GM18498 (cell line): Measurements from ENCODE around the gene PSD.

ENCODE experiments used
- ATAC-seq: cut with Tn5 transposase; IDR thresholded peaks from one replicate; pipeline ENCODE4 v1.9.1; 2021; ENCODE audit warnings: mild to moderate bottlenecking, moderate library complexity; ENCODE audit not compliant: unreplicated experiment

Gene PSD

DNA sequence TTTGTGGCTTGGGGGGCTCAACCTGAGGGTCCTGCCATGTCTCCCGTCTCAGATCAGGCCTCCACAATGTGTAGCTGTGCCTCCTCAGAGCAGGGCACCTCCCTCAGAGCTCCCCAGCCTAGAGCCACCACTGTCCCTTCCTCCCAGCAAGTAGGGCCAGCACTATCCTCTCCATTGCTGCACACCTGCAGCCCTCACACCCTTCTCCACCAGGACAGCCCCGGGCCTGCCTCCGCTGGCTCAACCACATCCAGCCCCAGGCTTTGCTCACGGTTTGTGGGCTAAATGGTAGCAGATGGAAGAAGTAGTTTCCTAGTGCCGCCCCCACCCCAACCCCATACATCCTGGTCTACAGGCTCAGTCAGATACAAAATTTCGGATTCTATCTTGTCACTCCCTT, 13.0 kb downstream of the PSD start:
- ATAC-seq: no peak

DNA sequence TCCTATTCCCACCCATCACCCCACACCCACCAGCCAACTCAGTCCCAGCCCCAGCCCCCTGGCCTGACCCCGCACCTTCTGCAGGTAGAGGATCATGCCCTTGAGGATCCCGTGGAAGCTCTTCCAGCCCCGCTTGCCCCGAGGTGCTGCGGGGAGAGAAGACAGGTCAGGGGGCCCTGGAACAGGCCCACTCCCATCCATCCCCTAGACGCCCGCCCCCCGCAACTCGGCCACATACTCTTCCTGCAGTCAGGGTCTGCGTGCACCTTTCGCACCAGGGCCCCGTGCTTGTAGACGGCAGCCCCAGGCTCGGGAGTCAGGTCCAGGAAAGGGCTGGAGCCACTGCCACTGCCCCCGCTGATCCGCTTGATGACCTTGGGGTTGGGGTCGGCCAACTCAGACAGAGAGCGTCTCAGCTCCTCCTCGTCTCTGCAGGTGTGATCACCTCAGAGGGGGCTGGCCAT, 13.4 kb downstream of the PSD start:
- no peak for ATAC-seq

DNA sequence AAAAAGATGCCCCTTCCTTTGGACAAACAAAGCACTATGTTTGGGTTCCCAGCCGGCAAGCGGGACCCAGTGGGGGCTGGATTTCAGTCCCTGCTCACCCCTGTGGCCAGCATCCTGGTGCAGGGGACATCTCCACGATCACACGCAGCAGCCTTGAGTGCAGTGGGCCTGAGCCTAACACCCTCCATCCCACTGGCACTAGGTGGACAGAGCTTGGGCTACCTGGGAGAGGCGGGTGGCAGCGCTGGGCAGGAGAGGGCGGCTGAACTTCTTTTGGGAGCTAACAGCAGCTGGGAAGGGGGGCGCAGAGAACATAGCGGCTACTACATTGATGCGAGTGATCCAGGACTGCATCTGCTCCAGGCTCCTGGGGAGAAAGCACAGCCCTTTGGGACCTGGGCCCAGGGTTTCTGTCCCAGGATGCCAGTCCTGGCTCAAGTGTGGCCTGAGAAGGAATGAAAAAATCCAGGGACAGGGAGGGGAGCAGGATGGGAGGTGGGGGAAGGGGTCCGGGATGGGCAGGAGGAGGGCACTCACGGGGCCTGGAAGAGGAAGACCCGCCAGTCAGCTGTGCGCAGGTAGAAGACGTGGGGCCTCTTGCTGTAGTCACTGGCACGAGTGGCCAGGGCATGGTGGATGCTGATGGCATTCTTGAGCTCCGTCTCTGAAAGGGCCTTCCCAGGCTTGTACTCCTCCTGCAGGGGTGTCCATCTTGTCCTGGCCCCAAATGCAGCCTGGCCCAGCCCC, 14.1 kb downstream of the PSD start:
- ATAC-seq: no peak

DNA sequence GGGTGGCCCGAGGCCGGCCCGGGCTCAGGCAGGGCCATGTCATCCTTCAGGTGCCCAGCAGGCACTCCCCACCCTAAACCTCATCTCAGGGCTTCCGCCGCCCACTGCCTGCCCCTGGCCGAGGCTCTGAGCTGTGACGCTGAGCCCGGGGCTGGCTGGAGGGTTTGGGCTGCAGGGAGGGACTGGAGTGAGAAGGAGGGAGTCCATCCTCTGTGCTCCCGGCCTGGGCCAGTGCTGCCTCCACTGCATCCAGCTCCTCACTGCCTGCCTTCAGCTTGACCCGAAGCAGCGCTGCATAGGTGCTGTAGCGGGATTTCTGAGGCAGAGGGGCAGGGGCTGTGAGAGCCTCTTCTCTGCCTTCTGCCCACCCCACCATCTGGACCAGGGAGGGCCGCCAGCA, 15.5 kb downstream of the PSD start:
- ATAC-seq: no peak

DNA sequence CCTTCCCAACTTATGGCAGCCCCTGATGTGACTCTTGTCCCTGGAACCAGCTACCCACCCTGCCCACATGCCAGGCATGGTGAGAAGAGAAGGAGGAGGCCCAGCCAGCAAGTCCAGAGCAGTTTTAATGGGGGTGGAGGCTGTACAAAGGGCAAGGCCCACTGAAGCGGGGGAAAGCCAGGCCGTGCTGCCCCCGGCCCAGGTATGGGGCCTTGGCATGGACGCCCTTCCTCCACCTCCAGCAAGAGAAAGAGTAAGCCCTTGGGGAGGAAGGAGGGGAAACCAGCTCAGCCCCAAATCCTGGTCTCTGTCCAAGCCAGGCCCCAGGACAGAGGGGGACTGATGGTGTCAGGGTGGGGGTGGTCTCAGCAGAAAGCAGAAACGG, 16.1 kb downstream of the PSD start:
- no peak for ATAC-seq

DNA sequence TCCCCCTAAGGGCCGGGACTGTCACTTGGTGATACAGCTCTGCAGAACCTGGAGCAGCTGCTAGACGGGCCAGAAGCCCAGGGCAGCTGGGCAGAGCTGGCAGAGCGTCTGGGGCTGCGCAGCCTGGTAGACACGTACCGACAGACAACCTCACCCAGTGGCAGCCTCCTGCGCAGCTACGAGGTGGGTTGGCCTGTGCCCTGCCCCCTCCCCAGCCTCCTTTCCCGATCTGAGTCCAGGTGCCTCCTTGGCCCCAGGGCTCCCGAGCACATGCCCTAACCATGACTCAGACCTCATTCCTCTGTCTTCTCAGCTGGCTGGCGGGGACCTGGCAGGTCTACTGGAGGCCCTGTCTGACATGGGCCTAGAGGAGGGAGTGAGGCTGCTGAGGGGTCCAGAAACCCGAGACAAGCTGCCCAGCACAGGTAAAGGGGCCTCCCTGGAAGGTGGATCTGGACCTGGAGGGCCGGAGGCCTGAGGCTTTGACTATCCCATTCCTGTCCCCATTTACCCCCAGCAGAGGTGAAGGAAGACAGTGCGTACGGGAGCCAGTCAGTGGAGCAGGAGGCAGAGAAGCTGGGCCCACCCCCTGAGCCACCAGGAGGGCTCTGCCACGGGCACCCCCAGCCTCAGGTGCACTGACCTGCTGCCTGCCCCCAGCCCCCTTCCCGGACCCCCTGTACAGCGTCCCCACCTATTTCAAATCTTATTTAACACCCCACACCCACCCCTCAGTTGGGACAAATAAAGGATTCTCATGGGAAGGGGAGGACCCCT, 16.7 kb downstream of the PSD start:
- no peak for ATAC-seq

DNA sequence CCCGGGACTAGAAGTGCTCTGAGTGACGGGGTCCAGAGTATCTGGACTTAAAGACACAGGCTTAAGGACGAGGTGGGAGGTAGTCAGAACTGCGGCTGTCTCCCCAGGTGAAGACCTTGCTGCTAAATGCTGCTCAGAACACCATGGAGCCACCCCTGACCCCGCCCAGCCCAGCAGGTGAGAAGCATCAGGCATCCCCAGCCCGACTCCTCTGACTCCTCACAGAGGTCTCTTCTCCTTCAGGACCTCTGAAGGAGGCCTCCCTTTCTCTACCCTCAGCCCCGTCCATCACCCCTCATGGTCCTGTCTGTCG, 17.3 kb downstream of the PSD start:
- ATAC-seq: no peak

DNA sequence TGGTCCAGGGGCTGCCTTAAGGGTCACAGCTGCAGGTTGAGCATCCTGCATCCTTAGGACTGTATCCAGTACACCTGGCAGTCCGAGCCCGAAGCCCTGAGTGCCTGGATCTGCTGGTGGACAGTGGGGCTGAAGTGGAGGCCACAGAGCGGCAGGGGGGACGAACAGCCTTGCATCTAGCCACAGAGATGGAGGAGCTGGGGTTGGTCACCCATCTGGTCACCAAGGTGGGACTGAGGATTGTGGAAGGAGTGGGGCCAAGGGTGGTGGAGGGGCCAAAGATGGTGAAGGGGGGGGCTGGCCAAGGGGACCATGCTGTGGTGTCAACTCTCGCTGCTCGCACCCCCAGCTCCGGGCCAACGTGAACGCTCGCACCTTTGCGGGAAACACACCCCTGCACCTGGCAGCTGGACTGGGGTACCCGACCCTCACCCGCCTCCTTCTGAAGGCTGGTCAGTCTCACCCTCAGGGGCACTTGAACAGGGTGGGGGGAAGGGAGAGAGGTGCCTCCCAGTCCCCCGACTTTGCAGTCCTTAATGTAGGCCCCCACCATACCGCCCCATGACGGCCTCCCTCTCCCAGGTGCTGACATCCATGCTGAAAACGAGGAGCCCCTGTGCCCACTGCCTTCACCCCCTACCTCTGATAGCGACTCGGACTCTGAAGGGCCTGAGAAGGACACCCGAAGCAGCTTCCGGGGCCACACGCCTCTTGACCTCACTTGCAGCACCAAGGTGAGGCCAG, 17.8 kb downstream of the PSD start:
- ATAC-seq: no peak

DNA sequence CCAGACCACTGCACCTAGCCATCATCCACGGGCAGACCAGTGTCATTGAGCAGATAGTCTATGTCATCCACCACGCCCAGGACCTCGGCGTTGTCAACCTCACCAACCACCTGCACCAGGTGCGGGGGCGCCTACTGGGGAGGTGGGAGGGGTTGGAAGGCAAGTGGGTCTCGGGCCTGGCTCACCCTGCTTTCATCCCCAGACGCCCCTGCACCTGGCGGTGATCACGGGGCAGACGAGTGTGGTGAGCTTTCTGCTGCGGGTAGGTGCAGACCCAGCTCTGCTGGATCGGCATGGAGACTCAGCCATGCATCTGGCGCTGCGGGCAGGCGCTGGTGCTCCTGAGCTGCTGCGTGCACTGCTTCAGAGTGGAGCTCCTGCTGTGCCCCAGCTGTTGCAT, 18.5 kb downstream of the PSD start:
- ATAC-seq: no peak

DNA sequence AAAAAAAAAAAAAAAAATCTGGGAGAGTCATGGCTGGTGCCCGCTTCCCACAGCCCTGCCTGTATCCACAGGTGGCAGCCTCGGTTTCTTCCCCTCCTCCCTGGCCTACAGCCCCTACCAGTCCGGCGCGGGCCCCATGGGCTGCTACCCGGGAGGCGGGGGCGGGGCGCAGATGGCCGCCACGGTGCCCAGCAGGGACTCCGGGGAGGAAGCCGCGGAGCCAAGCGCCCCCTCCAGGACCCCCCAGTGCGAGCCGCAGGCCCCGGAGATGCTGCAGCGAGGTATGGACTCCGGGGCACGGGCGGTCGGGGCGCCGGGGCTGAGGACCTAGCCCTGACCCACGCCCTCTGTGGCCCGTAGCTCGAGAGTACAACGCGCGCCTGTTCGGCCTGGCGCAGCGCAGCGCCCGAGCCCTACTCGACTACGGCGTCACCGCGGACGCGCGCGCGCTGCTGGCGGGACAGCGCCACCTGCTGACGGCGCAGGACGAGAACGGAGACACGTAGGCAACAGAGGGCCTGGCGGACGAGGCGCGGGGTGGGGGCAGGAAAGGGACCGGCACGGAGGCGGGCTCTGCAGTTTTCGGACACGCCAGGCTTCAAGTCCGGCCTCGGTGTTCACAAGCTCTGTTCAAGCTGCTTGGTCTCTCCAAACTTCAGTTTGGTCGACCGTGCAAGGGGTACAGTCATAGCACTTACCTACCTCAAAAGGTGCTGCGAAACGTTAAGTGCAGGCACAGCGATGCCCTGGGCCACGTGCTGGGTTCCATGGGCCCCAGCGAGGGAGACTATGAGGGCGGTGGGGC, 19.2 kb downstream of the PSD start:
- ATAC-seq: peak; percentile 43

DNA sequence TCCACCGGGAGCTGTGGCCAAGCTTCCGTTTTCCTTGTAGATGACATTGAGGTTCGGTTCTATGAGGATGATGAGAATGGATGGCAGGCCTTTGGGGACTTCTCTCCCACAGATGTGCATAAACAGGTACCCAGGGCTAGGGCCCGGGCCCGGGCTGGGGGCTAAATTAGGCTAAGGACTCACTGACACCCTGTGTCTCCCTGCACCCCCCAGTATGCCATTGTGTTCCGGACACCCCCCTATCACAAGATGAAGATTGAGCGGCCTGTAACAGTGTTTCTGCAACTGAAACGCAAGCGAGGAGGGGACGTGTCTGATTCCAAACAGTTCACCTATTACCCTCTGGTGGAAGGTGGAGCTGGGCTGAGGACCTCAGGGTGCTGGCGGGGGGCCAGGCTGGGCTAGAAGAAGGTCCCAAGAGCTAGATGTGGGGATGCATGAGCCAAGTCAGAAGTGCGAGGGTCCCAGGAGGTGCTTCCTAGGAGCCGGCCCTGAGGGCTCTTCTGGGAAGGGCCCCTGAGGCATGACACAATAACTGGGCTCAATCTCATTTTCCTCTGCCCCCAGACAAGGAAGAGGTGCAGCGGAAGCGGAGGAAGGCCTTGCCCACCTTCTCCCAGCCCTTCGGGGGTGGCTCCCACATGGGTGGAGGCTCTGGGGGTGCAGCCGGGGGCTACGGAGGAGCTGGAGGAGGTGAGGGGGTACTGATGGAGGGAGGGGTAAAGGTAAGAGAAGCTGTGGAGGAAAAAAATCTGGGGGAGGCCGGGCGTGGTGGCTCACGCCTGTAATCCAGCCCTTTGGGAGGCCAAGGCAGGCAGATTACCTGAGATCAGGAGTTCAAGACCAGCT, 20.2 kb downstream of the PSD start:
- ATAC-seq: no peak

DNA sequence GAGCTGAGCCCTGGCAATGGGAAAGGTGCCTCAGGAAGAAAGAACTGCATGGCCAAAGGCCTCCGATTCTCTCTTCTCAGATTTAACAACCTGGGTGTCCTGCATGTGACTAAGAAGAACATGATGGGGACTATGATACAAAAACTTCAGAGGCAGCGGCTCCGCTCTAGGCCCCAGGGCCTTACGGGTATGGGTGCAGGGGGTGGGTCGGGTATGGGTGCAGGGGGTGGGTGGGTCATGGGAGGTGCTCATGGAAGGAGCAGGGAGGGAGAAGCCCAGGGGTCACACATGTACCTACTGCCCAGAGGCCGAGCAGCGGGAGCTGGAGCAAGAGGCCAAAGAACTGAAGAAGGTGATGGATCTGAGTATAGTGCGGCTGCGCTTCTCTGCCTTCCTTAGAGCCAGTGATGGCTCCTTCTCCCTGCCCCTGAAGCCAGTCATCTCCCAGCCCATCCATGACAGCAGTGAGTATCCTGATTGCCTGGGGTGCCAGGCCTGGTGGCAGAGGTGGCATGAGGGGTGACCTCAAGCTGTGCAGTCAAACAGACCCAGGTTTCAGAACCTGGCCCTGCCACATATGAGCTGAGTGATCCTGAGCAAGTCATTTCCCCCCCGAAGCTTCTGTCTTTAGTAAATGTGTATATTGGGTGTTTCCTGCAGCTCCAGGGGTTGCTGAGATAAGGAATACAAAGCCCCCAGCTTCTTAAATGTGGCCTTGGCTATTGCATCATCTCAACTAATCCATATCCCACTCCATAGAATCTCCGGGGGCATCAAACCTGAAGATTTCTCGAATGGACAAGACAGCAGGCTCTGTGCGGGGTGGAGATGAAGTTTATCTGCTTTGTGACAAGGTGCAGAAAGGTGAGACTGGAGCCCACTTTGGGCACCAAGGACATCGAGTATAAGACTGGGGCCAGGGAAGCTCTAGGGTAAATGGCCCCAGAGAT, 21.1 kb downstream of the PSD start:
- no peak for ATAC-seq

DNA sequence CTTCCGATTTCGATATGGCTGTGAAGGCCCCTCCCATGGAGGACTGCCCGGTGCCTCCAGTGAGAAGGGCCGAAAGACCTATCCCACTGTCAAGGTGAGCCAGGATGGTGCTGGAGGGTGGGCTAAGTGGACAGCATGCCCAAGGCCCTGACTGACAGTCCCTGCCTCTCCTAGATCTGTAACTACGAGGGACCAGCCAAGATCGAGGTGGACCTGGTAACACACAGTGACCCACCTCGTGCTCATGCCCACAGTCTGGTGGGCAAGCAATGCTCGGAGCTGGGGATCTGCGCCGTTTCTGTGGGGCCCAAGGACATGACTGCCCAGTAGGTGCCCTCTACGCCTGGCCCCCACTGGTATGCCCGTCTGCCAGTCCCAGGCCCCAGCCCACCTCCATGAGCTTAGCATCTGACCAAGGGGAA, 21.8 kb downstream of the PSD start:
- ATAC-seq: no peak

DNA sequence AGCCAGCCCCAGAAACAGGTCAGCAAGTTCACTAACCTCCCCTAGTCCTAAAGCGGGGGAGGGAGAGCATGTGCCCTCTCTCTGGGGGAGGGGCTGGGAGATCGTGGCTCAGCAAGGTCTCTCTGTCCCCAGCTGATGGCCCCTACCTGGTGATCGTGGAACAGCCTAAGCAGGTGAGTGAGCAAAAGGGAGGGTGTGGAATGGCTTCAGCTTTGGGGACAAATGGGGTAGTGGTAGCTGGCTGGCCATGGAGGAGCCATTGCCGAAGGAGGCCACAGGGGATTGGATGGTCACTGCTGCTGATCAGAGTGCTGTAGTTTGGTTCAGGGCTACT, 22.3 kb downstream of the PSD start:
- no peak for ATAC-seq

DNA sequence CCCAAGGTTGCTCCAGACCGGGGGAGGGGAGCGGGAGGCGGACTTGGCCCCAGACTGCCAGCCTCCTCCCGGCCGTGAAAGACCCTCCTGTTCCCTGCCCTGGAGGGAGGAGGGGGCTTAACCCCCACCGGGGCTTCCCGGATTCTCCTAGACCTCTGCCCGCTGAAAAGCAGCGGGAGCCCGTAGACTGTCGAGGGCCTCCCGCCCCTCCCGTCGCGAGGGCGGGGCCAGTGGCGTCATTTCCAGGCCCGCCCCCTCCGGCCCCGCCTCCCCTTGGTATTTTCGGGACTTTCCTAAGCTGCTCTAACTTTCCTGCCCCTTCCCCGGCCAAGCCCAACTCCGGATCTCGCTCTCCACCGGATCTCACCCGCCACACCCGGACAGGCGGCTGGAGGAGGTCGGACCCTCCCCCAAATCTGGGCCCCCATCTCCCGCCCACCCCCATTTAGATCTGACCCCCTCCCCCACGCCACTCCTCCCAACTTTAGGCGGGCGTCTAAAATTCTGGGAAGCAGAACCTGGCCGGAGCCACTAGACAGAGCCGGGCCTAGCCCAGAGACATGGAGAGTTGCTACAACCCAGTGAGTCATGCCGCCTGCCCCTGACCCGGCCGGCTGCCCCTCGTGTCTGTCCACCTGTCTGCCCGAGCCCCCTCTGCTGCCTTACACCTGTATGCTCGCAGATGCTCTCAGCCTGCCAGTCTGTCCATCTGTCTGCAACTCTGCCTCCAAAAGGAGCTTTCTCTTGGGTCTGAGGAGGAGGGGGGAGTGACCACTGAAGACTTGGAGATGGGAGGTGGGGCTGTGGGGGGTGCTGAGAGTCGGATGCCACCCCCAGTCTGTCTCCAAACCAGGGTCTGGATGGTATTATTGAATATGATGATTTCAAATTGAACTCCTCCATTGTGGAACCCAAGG, 22.9 kb downstream of the PSD start, which contains the start of gene NFKB2:
Gene NFKB2 (plus strand): TSS at position 306 of the 917 bp plus-strand sequence. CDS start 255 bp downstream, at position 561.
- peak; percentile 37 for ATAC-seq

DNA sequence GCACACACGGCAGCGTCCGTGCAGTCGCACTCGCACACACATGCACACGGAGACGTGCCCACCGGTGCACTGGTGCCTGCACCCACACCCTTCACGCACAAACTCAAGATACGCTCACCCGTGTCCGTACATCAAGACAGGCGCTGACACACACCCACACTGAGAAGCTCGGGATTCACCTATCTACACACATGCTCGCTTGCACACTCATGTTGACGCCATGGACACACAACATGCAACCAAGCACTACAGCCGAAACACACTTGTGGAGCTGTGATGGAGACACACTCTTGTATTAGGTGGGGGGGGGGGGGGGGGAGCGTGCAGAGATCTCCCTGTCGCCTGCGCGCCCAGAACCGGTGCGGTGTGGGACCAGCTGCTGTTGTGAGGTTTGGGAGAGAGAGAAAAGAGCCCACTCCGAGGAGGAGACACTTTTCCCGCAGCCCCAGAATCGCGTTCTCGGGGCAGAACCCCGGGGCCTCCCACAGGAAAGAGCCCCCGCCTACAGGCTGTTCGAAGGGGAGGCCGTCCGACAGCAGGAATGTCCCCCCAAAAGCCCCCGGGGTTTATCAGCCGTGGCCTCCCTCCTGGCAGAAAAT, 23.7 kb downstream of the PSD start:
- ATAC-seq: peak; percentile 0

DNA sequence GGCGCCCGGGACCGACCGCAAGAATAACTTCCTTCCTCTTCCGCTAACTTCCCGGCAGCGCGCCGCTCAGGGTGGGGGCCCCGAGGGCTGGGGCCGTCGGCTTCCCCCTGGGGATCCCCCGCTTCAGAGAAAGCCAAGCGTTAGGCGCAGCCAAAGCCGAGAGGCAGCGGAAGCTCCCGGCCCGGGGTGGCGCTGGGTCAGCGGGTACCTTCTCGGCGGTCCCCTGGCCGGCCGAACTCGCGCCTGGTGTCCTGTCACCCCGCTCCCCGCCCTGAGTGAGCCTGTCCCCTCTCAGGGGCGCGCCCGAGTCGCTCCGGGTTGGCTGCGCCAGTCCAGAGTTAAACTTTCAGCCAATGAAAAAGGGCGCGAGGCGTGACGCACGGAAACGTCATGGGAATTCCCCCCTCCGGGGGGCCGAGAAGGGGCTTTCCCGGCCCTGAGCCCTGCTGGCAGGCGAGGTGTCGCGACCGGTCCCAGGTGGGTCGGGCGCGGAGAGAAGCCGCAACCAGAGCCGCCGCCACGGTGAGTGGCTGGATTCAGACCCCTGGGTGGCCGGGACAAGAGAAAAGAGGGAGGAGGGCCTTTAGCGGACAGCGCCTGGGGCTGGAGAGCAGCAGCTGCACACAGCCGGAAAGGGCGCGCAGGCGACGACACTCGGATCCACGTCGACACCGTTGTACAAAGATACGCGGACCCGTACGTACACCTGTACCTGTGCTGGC, 24.3 kb downstream of the PSD start:
- peak; percentile 83 for ATAC-seq
